H1 (cell line): ENCODE results near the gene NDUFA13. TPM values are rescaled to one million over a fixed set of nuclear protein-coding genes. Genes with fewer than 3 reads are reported as not detected.

Experiments used
- CTCF ChIA-PET: fragments of 300-600 bp; sonication (Branson Sonifier 250); formaldehyde crosslinking; loops from one replicate; lab custom pipeline; 2021; ENCODE audit not compliant: partially characterized antibody; lab: Charles Lee
- POLR2A ChIA-PET: fragments of 300-600 bp; sonication (Branson Sonifier 250); formaldehyde crosslinking; loops from one replicate; lab custom pipeline; 2021; ENCODE audit warnings: inconsistent platforms; ENCODE audit not compliant: partially characterized antibody; lab: Charles Lee
- DNase-seq, 2 experiments: peaks; one replicate each; pipeline versions ENCODE4 v3.0.0 to v3.0.0-alpha.2; 2010 to 2022; ENCODE audit warnings: low spot score in 2 of 2, low read depth in 1 of 2, mixed read lengths in 1 of 2
- FAIRE-seq: peaks from 2 replicates; lab custom pipeline; 2011; peaks lifted over from hg19 to GRCh38; lab: Jason Lieb, UNC
- H2AFZ ChIP-seq: 2 replicates; pipeline ENCODE4 v1.8.1; 2012; ENCODE audit warnings: low read length, inconsistent platforms
- H2AK5ac ChIP-seq: 2 replicates; pipeline ENCODE4 v1.6.1; 2013; ENCODE audit warnings: low read depth, low read length
- H2BK120ac ChIP-seq: replicated peaks from 2 replicates; pipeline ENCODE3; 2013; ENCODE audit warnings: low read depth, low read length, inconsistent platforms
- H2BK12ac ChIP-seq: 2 replicates; pipeline ENCODE4 v1.6.1; 2013; ENCODE audit warnings: low read depth, low read length
- H2BK15ac ChIP-seq: 2 replicates; pipeline ENCODE4 v1.6.1; 2013; ENCODE audit warnings: low read length
- H2BK20ac ChIP-seq: 2 replicates; pipeline ENCODE4 v1.6.1; 2013; ENCODE audit warnings: low read length
- H2BK5ac ChIP-seq: 2 replicates; pipeline ENCODE4 v1.6.1; 2013; ENCODE audit warnings: low read depth, low read length
- H3K14ac ChIP-seq: 2 replicates; pipeline ENCODE4 v1.6.1; 2013; ENCODE audit warnings: inconsistent platforms; ENCODE audit not compliant: insufficient read length
- H3K18ac ChIP-seq: 2 replicates; pipeline ENCODE4 v1.6.1; 2013; ENCODE audit warnings: low read length; ENCODE audit errors: extremely low read depth
- H3K23ac ChIP-seq: 2 replicates; pipeline ENCODE4 v1.6.1; 2013; ENCODE audit warnings: inconsistent platforms; ENCODE audit not compliant: insufficient read length
- H3K23me2 ChIP-seq: 2 replicates; pipeline ENCODE4 v1.6.1; 2013; ENCODE audit warnings: low read depth, low read length
- H3K27ac ChIP-seq: 2 replicates; pipeline ENCODE4 v1.6.1; 2011; ENCODE audit warnings: low read depth, low read length, inconsistent platforms
- H3K27me3 ChIP-seq, 4 experiments: replicated peaks in 1 of 4; 1 replicate in 1 of 4; 2 replicates in 3 of 4; pipeline versions ENCODE4 v1.6.1 to v1.8.1; 2011 to 2013; ENCODE audit warnings: low read length in 3 of 4, mild to moderate bottlenecking in 3 of 4, inconsistent platforms in 2 of 4, mixed read lengths in 2 of 4, moderate library complexity in 1 of 4; ENCODE audit not compliant: control insufficient read depth in 3 of 4, insufficient read depth in 3 of 4; ENCODE audit errors: extremely low read depth in 1 of 4
- H3K36me3 ChIP-seq, 4 experiments: 2 replicates each; pipeline versions ENCODE4 v1.6.1 to v1.8.1; 2011 to 2013; ENCODE audit warnings: mild to moderate bottlenecking in 4 of 4, low read length in 3 of 4, moderate library complexity in 2 of 4, control low read depth in 1 of 4, inconsistent platforms in 1 of 4; ENCODE audit not compliant: insufficient read depth in 4 of 4, control insufficient read depth in 2 of 4
- H3K4ac ChIP-seq: replicated peaks from 2 replicates; pipeline ENCODE3; 2013; ENCODE audit warnings: low read length, low read depth, mixed read lengths, inconsistent platforms; ENCODE audit not compliant: insufficient read length
- H3K4me1 ChIP-seq, 4 experiments: replicated peaks in 1 of 4; 1 replicate in 1 of 4; 2 replicates in 3 of 4; pipeline versions ENCODE4 v1.6.1 to v1.8.1; 2011 to 2013; ENCODE audit warnings: low read length in 3 of 4, inconsistent platforms in 2 of 4, mixed read lengths in 1 of 4; ENCODE audit not compliant: insufficient read depth in 4 of 4, control insufficient read depth in 3 of 4
- H3K4me2 ChIP-seq, 2 experiments: 2 replicates each; pipeline versions ENCODE4 v1.6.1 to v1.8.1; 2011 to 2013; ENCODE audit warnings: low read depth in 2 of 2, low read length in 2 of 2, control low read depth in 1 of 2, inconsistent platforms in 1 of 2, mild to moderate bottlenecking in 1 of 2; ENCODE audit not compliant: insufficient read depth in 1 of 2
- H3K4me3 ChIP-seq, 4 experiments: fragments of 200-600, 300-600 bp in 1 of 4; sonication (generic), shearing (Covaris generic), sonication (Bioruptor Twin) in 1 of 4; 2 replicates each; pipeline versions ENCODE4 v1.5.1 to v1.8.1; 2011 to 2016; ENCODE audit warnings: low read length in 4 of 4, low read depth in 3 of 4, control low read depth in 2 of 4, inconsistent platforms in 2 of 4, mild to moderate bottlenecking in 2 of 4, mixed read lengths in 1 of 4, moderate library complexity in 1 of 4; ENCODE audit not compliant: insufficient read depth in 2 of 4; ENCODE audit errors: extremely low read depth in 1 of 4
- H3K56ac ChIP-seq: replicated peaks from 2 replicates; pipeline ENCODE3; 2013; ENCODE audit warnings: low read depth, mild to moderate bottlenecking, mixed read lengths, low read length, inconsistent platforms; ENCODE audit not compliant: insufficient read length
- H3K79me1 ChIP-seq: 2 replicates; pipeline ENCODE4 v1.6.1; 2013; ENCODE audit warnings: low read depth, low read length, control low read depth
- H3K79me2 ChIP-seq, 2 experiments: 2 replicates each; pipeline versions ENCODE4 v1.6.1 to v1.8.1; 2012 to 2013; ENCODE audit warnings: low read length in 2 of 2, mild to moderate bottlenecking in 2 of 2, inconsistent platforms in 1 of 2; ENCODE audit not compliant: insufficient read depth in 2 of 2, control insufficient read depth in 1 of 2
- H3K9ac ChIP-seq, 4 experiments: replicated peaks in 1 of 4; 1 replicate in 1 of 4; 2 replicates in 3 of 4; pipeline versions ENCODE4 v1.6.1 to v1.8.1; 2011 to 2013; ENCODE audit warnings: low read depth in 3 of 4, low read length in 3 of 4, control low read depth in 2 of 4, mild to moderate bottlenecking in 2 of 4, moderate library complexity in 2 of 4, inconsistent platforms in 1 of 4; ENCODE audit errors: extremely low read depth in 1 of 4
- H3K9me3 ChIP-seq, 2 experiments: 2 replicates each; pipeline versions ENCODE4 v1.6.1 to v1.8.1; 2012 to 2013; ENCODE audit warnings: mild to moderate bottlenecking in 2 of 2, moderate library complexity in 2 of 2, control low read depth in 1 of 2, inconsistent platforms in 1 of 2, low read depth in 1 of 2, low read length in 1 of 2, mixed read lengths in 1 of 2; ENCODE audit not compliant: insufficient read depth in 2 of 2
- H4K20me1 ChIP-seq, 2 experiments: replicated peaks in 1 of 2; 2 replicates each; pipeline versions ENCODE3 to v1.8.1; 2011 to 2013; ENCODE audit warnings: inconsistent platforms in 2 of 2, low read length in 2 of 2, mild to moderate bottlenecking in 1 of 2; ENCODE audit not compliant: insufficient read depth in 2 of 2, control insufficient read depth in 1 of 2
- H4K5ac ChIP-seq: 2 replicates; pipeline ENCODE4 v1.6.1; 2013; ENCODE audit warnings: low read length, low read depth, mixed read lengths, inconsistent platforms; ENCODE audit not compliant: insufficient read length
- H4K8ac ChIP-seq: 2 replicates; pipeline ENCODE4 v1.8.0; 2013; ENCODE audit warnings: mild to moderate bottlenecking, moderate library complexity, low read length, inconsistent platforms; ENCODE audit not compliant: insufficient read depth; ENCODE audit errors: extremely low read depth
- H4K91ac ChIP-seq: replicated peaks from 2 replicates; pipeline ENCODE3; 2013; ENCODE audit warnings: low read length, mixed read lengths, inconsistent platforms; ENCODE audit not compliant: insufficient read length
- ATF2 ChIP-seq: IDR thresholded peaks from 2 replicates; pipeline ENCODE4 v1.6.1; 2012; ENCODE audit warnings: low read length, inconsistent platforms
- EGR1 ChIP-seq: IDR thresholded peaks from 2 replicates; pipeline ENCODE4 v1.6.1; 2011; ENCODE audit warnings: low read depth, low read length, borderline replicate concordance
- GTF2F1 ChIP-seq: IDR thresholded peaks from 2 replicates; pipeline ENCODE4 v1.6.1; 2012; ENCODE audit warnings: low read depth, low read length, improper control_type of control experiment, borderline replicate concordance
- HDAC2 ChIP-seq, 2 experiments: fragments of 300-600 bp in 1 of 2; sonication (generic) in 1 of 2; IDR thresholded peaks; 2 replicates each; pipeline ENCODE4 v1.6.1; 2011 to 2012; ENCODE audit warnings: low read depth in 2 of 2, low read length in 2 of 2, mild to moderate bottlenecking in 2 of 2, moderate library complexity in 2 of 2, borderline replicate concordance in 1 of 2, inconsistent platforms in 1 of 2
- SAP30 ChIP-seq: fragments of 300-600 bp; sonication (generic); IDR thresholded peaks from 2 replicates; pipeline ENCODE4 v1.7.1; 2012; ENCODE audit warnings: low read length, moderate library complexity, mild to moderate bottlenecking, inconsistent platforms; ENCODE audit not compliant: insufficient read depth, insufficient replicate concordance
- WGBS, 2 experiments: shearing (Covaris generic) in 1 of 2; methylation state at CpG; one replicate each; pipeline versions ENCODE4 v1.1.6 to v1.1.7; 2013 to 2015; ENCODE audit warnings: low lambda C conversion rate in 2 of 2, mixed read lengths in 2 of 2, inconsistent platforms in 1 of 2, low coverage in 1 of 2, missing lambda C conversion rate in 1 of 2; ENCODE audit not compliant: insufficient replicate concordance in 2 of 2, insufficient coverage in 1 of 2, insufficient read length in 1 of 2; ENCODE audit errors: extremely low coverage in 1 of 2, missing lambda C conversion rate in 1 of 2; 5-methylcytosine and 5-hydroxymethylcytosine counted together
- polyA plus RNA-seq, 7 experiments: library from polyadenylated mRNA; depleted of rRNA in 3 of 7; stranded (reverse) in 5 of 7; unstranded in 2 of 7; fragments of >200 nt in 5 of 7; fragments of 200-250 nt in 2 of 7; gene quantifications; 1 replicate in 5 of 7; 2 replicates in 1 of 7; 4 replicates in 1 of 7; pipeline versions ENCODE4 v1.2.1 to v1.2.3, GENCODE V29; 2011 to 2013; ENCODE audit warnings: missing spikeins in 2 of 7, mixed read lengths in 2 of 7
- total RNA-seq: library from RNA; stranded (reverse); fragmentation: NEBNext Ultra II Directional; extraction: Animal tissue kit (Norgen Biotek cat#: 25700); gene quantifications from 2 replicates; pipeline ENCODE4 v1.2.1, GENCODE V29; 2021

The NDUFA13 gene
- total and polyA plus RNA-seq, 2 of the 8 experiments (the other 6 are each of a cell fraction or from before 2014, with no cell fraction given): 413 to 1,105 TPM

GRCh38 chr19:19487950-19488874 is 27.8 kb upstream of the NDUFA13 start:
- H3K36me3 ChIP-seq: peaks cover 0 to 8% (median 1%) of the 10 kb centered on the region in 4 experiments; a peak in 4 of 8 replicates
- peaks cover 0 to 62% of the 10 kb centered on the region in 2 experiments; a peak in 2 of 4 replicates for H3K79me2 ChIP-seq
- H3K4me3 ChIP-seq: peak overlapping the region in 1 of 4 experiments; percentile 11; a peak in 1 of 8 replicates
- no peak overlapping the region for H4K5ac ChIP-seq
- no peaks in the 10 kb centered on the region for H3K23me2 ChIP-seq
- CTCF ChIA-PET: interaction anchor here (0.6 to 9.8 kb wide), 14 partner anchors 12 to 180 kb away, joined by 3 to 146 read pairs (median 5); partner anchors contain the start of gene GATAD2A
- DNase-seq: no peak
- no peak overlapping the region for H3K56ac ChIP-seq
- no peak overlapping the region for H2BK15ac ChIP-seq
- no peak for TF ChIP-seq EGR1
- TF ChIP-seq SAP30: no peak
- no peak for TF ChIP-seq GTF2F1
- TF ChIP-seq ATF2: no peak
- no peak for TF ChIP-seq HDAC2 (IDR thresholded peaks at IDR 0.05; ENCODE audit: borderline replicate concordance in 1 of 2, low read depth in 2 of 2, low read length in 2 of 2)
- no peaks in the 10 kb centered on the region for H3K27me3 ChIP-seq
- H2AFZ ChIP-seq: no peak overlapping the region
- 89% methylated on average over 20 of the region's 20 CpGs; no CpG with 5 or more reads in 1 of the 2 experiments for WGBS, 2 experiments
- no peak overlapping the region for H4K91ac ChIP-seq
- no peaks in the 10 kb centered on the region for H3K9me3 ChIP-seq
- H3K9ac ChIP-seq: peak overlapping the region in 1 of 4 experiments; percentile 12; a peak in 1 of 7 replicates
- POLR2A ChIA-PET: interaction anchor here (0.6 to 4.3 kb wide), 17 partner anchors 13 to 169 kb away, joined by 3 to 44 read pairs (median 5); partner anchors contain the start of genes GATAD2A, NDUFA13 and TSSK6
- H3K27ac ChIP-seq: peak overlapping the region; percentile 44; the same call in 1 of the 2 replicates
- H3K23ac ChIP-seq: no peak overlapping the region
- no peak for FAIRE-seq
- no peak overlapping the region for H3K4ac ChIP-seq
- H2BK12ac ChIP-seq: peak overlapping the region; percentile 50; the same call in 1 of the 2 replicates
- H4K8ac ChIP-seq: no peak overlapping the region
- peaks cover 21% of the 10 kb centered on the region for H3K79me1 ChIP-seq
- no peak overlapping the region for H3K18ac ChIP-seq
- H3K14ac ChIP-seq: no peak overlapping the region
- no peak overlapping the region for H2BK120ac ChIP-seq
- peaks cover 11 to 28% (median 19%) of the 10 kb centered on the region in 4 experiments for H3K4me1 ChIP-seq
- H2AK5ac ChIP-seq: peak overlapping the region; percentile 61; the same call in 1 of the 2 replicates
- H4K20me1 ChIP-seq: peaks cover 12 to 31% of the 10 kb centered on the region in 2 experiments
- H2BK5ac ChIP-seq: peak overlapping the region; percentile 75; the same call in 1 of the 2 replicates
- no peak overlapping the region for H2BK20ac ChIP-seq
- peak overlapping the region; percentile 22 to 45; a peak in 2 of 4 replicates for H3K4me2 ChIP-seq
